GM12878 (cell line): ENCODE results near the gene BAK1. TPM values are rescaled to one million over a fixed set of nuclear protein-coding genes. Genes with fewer than 3 reads are reported as not detected.

Experiments used
- ATAC-seq: fragments of 200-7000 bp; cut with Tn5 transposase; 3 replicates; pipeline ENCODE4 v1.9.1; 2020; ENCODE audit warnings: mild to moderate bottlenecking, moderate library complexity
- BruUV-seq: library from RNA; stranded (reverse); fragments of 400-500 nt; replicated peaks from 2 replicates; lab custom pipeline; 2021; lab: Mats Ljungman, UMichigan
- CTCF ChIA-PET: fragments of 300-600 bp; sonication (Branson Sonifier 250); formaldehyde crosslinking; extraction: SDS; loops from one replicate; lab custom pipeline; 2021; ENCODE audit warnings: inconsistent platforms; lab: Yijun Ruan, JAX
- POLR2A ChIA-PET: fragments of 350-600 bp; formaldehyde crosslinking; extraction: SDS; loops from one replicate; lab custom pipeline; 2021; ENCODE audit warnings: inconsistent platforms; lab: Charles Lee
- RAD21 ChIA-PET: fragments of 300-600 bp; sonication (Branson Sonifier 250); formaldehyde crosslinking; loops from one replicate; lab custom pipeline; 2023; ENCODE audit warnings: antibody characterized with exemption; ENCODE audit not compliant: unreplicated experiment; lab: Charles Lee
- SMC1A ChIA-PET: fragments of 300-600 bp; sonication (Branson Sonifier 250); formaldehyde crosslinking; loops from one replicate; lab custom pipeline; 2023; ENCODE audit not compliant: unreplicated experiment, uncharacterized antibody; lab: Charles Lee
- DNase-seq: peaks from one replicate; pipeline ENCODE4 v3.0.0-alpha.2; 2011; ENCODE audit warnings: low read depth, low spot score
- FAIRE-seq: peaks from 3 replicates; lab custom pipeline; 2011; peaks lifted over from hg19 to GRCh38; lab: Jason Lieb, UNC
- H2AFZ ChIP-seq: 2 replicates; pipeline ENCODE4 v1.6.0; 2011; ENCODE audit warnings: low read depth, low read length, control low read depth; ENCODE audit not compliant: control insufficient read depth
- H3K27ac ChIP-seq: 2 replicates; pipeline ENCODE4 v1.5.1; 2011; ENCODE audit warnings: control low read depth; ENCODE audit not compliant: control insufficient read depth, insufficient read depth
- H3K27me3 ChIP-seq, 2 experiments: replicated peaks in 1 of 2; 2 replicates each; pipeline versions ENCODE4 v1.6.0 to v1.6.1; 2011; ENCODE audit warnings: low read length in 1 of 2; ENCODE audit not compliant: control insufficient read depth in 2 of 2, insufficient read depth in 2 of 2
- H3K36me3 ChIP-seq, 2 experiments: 2 replicates each; pipeline ENCODE4 v1.5.1; 2011; ENCODE audit warnings: low read length in 1 of 2; ENCODE audit not compliant: control insufficient read depth in 2 of 2, insufficient read depth in 2 of 2
- H3K4me1 ChIP-seq: 2 replicates; pipeline ENCODE4 v1.6.1; 2011; ENCODE audit warnings: mild to moderate bottlenecking, low read length, moderate library complexity, mixed read lengths; ENCODE audit not compliant: control insufficient read depth, insufficient read depth
- H3K4me2 ChIP-seq: 2 replicates; pipeline ENCODE4 v1.6.0; 2011; ENCODE audit warnings: control low read depth; ENCODE audit not compliant: control insufficient read depth, insufficient read depth
- H3K4me3 ChIP-seq: fragments of 200-600 bp; sonication (generic); 2 replicates; pipeline ENCODE4 v1.5.1; 2016
- H3K79me2 ChIP-seq: 2 replicates; pipeline ENCODE4 v1.6.0; 2011; ENCODE audit warnings: low read length; ENCODE audit not compliant: control insufficient read depth, insufficient read depth
- H3K9ac ChIP-seq: 2 replicates; pipeline ENCODE4 v1.8.0; 2011; ENCODE audit warnings: low read length, control low read depth, mixed read lengths; ENCODE audit not compliant: control insufficient read depth, insufficient read depth
- H3K9me3 ChIP-seq: replicated peaks from 3 replicates; pipeline ENCODE4 v1.5.1; 2011; ENCODE audit warnings: mild to moderate bottlenecking, low read length; ENCODE audit not compliant: control insufficient read depth, insufficient read depth
- H4K20me1 ChIP-seq: 2 replicates; pipeline ENCODE4 v1.6.0; 2011; ENCODE audit not compliant: control insufficient read depth, insufficient read depth
- DPF2 ChIP-seq: fragments of 450-650 bp; IDR thresholded peaks from 2 replicates; pipeline ENCODE4 v1.6.1; 2017; ENCODE audit warnings: mild to moderate bottlenecking
- E2F4 ChIP-seq: IDR thresholded peaks from 2 replicates; pipeline ENCODE4 v1.6.1; 2012; ENCODE audit warnings: low read depth, low read length, improper control_type of control experiment
- GATAD2B ChIP-seq: fragments of 450-650 bp; conservative IDR thresholded peaks from 2 replicates; pipeline ENCODE4 v1.6.1; 2017; ENCODE audit warnings: low read depth, mild to moderate bottlenecking, moderate library complexity
- KAT2A ChIP-seq: conservative IDR thresholded peaks from 2 replicates; pipeline ENCODE4 v1.6.1; 2011; ENCODE audit warnings: low read depth, low read length; ENCODE audit not compliant: control insufficient read depth
- NR2C2 ChIP-seq: IDR thresholded peaks from 2 replicates; pipeline ENCODE4 v1.6.1; 2011; ENCODE audit warnings: borderline replicate concordance, low read depth; ENCODE audit not compliant: control insufficient read depth, insufficient read length
- TCF12 ChIP-seq: IDR thresholded peaks from 2 replicates; pipeline ENCODE4 v1.6.1; 2011; ENCODE audit warnings: low read depth, mild to moderate bottlenecking, low read length
- ZNF24 ChIP-seq: fragments of 450-650 bp; IDR thresholded peaks from 2 replicates; pipeline ENCODE4 v1.6.1; 2017; ENCODE audit warnings: antibody characterized with exemption, mild to moderate bottlenecking
- ZNF592 ChIP-seq: fragments of 450-650 bp; IDR thresholded peaks from 2 replicates; pipeline ENCODE4 v1.6.1; 2017; ENCODE audit warnings: mild to moderate bottlenecking, moderate library complexity
- ZNF622 ChIP-seq: fragments of 450-650 bp; IDR thresholded peaks from 2 replicates; pipeline ENCODE4 v1.6.1; 2017; ENCODE audit warnings: mild to moderate bottlenecking, inconsistent platforms
- WGBS: methylation state at CpG from one replicate; pipeline ENCODE4 v1.1.6; 2016; ENCODE audit warnings: low lambda C conversion rate; ENCODE audit not compliant: insufficient replicate concordance, insufficient coverage; ENCODE audit errors: missing lambda C conversion rate; 5-methylcytosine and 5-hydroxymethylcytosine counted together
- in situ Hi-C: fragments of 300-500 bp; cut with MboI; formaldehyde crosslinking; loops from 9 replicates; pipeline ENCODE4 v1.14.3; 2018; ENCODE audit warnings: mixed read lengths
- intact Hi-C: fragments of 100-400 bp; cut with micrococcal nuclease; formaldehyde crosslinking; loops from one replicate; pipeline ENCODE4 v1.14.2; 2022; ENCODE audit not compliant: unreplicated experiment
- polyA plus RNA-seq, 11 experiments: library from polyadenylated mRNA; depleted of rRNA in 4 of 11; unstranded in 6 of 11; stranded (reverse) in 5 of 11; fragments of >200 nt; fragmentation: Nextera tagmentation in 4 of 11; fragmentation: Illumina TruSeq in 1 of 11; extraction: Ambion mirVana in 4 of 11; extraction: Trizol in 1 of 11; gene quantifications; 1 replicate in 1 of 11; 2 replicates in 10 of 11; pipeline versions ENCODE4 v1.2.1 to v1.2.3, GENCODE V29; 2011 to 2016; ENCODE audit warnings: inconsistent platforms in 2 of 11, missing spikeins in 2 of 11, low read depth in 1 of 11
- total RNA-seq, 4 experiments: library from RNA; depleted of rRNA in 3 of 4; stranded (reverse); fragments of >200 nt in 3 of 4; fragmentation: Illumina TruSeq in 1 of 4; extraction: Trizol in 1 of 4; gene quantifications; 2 replicates each; pipeline versions ENCODE4 v1.2.1 to v1.2.3, GENCODE V29; 2013 to 2021

BAK1 gene
- total and polyA plus RNA-seq, 10 of the 15 experiments (the other 5 are each of a cell fraction or from before 2014, with no cell fraction given): 6.3 to 65.8 (median 29.6) TPM

- TF ChIP-seq ZNF592 (no peak), ZNF622 (no peak)
Measured at GRCh38 chr6:33549896-33550295, 30.2 kb downstream of the BAK1 start (continued).

- intact Hi-C loops (no loop called here), in situ Hi-C loops (no loop called here)
- TF ChIP-seq TCF12 (no peak), KAT2A (no peak), DPF2 (no peak), GATAD2B (no peak), NR2C2 (no peak), ZNF24 (no peak), E2F4 (no peak)
- FAIRE-seq (no peak), ATAC-seq (no peak), DNase-seq (no peak)
- H3K36me3 ChIP-seq: no peaks in the 10 kb centered on the region
- H4K20me1 ChIP-seq: no peaks in the 10 kb centered on the region
- POLR2A ChIA-PET: interaction anchor here (0.6 kb wide), 1 partner anchor 10 kb away, joined by 4 read pairs; no protein-coding TSS in a partner anchor
- H3K4me2 ChIP-seq: no peak overlapping the region
- H3K9me3 ChIP-seq: no peaks in the 10 kb centered on the region
- no peaks in the 10 kb centered on the region for H3K27me3 ChIP-seq
- H3K9ac ChIP-seq: no peak overlapping the region
- H3K27ac ChIP-seq: no peak overlapping the region
- no peak overlapping the region for H2AFZ ChIP-seq
- SMC1A ChIA-PET: interaction anchor here (0.7 to 1.5 kb wide), 3 partner anchors 12 to 90 kb away, joined by 3 to 4 read pairs (median 3); no protein-coding TSS in a partner anchor
- no TSS peak for BruUV-seq
- no peaks in the 10 kb centered on the region for H3K4me1 ChIP-seq
- CTCF ChIA-PET: interaction anchor here (1.1 to 1.2 kb wide), 2 partner anchors 20 to 30 kb away, joined by 3 to 4 read pairs; no protein-coding TSS in a partner anchor
- RAD21 ChIA-PET: no interaction called here
- H3K79me2 ChIP-seq: no peaks in the 10 kb centered on the region
- H3K4me3 ChIP-seq: no peak overlapping the region
- WGBS: 41% methylated on average over 8 of the region's 8 CpGs
Measured at GRCh38 chr6:33549196-33549595, 30.9 kb downstream of the BAK1 start.
